Measurements from ENCODE around the gene NSRP1. TPM values are rescaled to one million over a fixed set of nuclear protein-coding genes. Genes with fewer than 3 reads are reported as not detected.
A peak's percentile ranks its signal among the peaks of the same experiment; 100 is the strongest.

NSRP1 gene
- total and polyA plus RNA-seq, 2 of the 13 experiments (the other 11 are each of a cell fraction or from before 2014, with no cell fraction given): 7.0 to 14.3 TPM

- no peak for TF ChIP-seq ZNF800 (CRISPR knock-in tag; IDR thresholded peaks at IDR 0.05)
- peak in 1 of 2 experiments; percentile 70; a peak in 1 of 4 replicates for TF ChIP-seq KLF16 (CRISPR knock-in tag; IDR thresholded peaks at IDR 0.05)
- TF ChIP-seq, protein P1, sequence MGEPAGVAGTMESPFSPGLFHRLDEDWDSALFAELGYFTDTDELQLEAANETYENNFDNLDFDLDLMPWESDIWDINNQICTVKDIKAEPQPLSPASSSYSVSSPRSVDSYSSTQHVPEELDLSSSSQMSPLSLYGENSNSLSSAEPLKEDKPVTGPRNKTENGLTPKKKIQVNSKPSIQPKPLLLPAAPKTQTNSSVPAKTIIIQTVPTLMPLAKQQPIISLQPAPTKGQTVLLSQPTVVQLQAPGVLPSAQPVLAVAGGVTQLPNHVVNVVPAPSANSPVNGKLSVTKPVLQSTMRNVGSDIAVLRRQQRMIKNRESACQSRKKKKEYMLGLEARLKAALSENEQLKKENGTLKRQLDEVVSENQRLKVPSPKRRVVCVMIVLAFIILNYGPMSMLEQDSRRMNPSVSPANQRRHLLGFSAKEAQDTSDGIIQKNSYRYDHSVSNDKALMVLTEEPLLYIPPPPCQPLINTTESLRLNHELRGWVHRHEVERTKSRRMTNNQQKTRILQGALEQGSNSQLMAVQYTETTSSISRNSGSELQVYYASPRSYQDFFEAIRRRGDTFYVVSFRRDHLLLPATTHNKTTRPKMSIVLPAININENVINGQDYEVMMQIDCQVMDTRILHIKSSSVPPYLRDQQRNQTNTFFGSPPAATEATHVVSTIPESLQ (CRISPR knock-in tag; conservative IDR thresholded peaks at IDR 0.05): no peak
- TF ChIP-seq PHF21A (CRISPR knock-in tag; IDR thresholded peaks at IDR 0.05): peak; percentile 73; the same call in 1 of the 2 replicates
- no peak for TF ChIP-seq RORA (CRISPR knock-in tag; IDR thresholded peaks at IDR 0.05)
- TF ChIP-seq, protein P2, sequence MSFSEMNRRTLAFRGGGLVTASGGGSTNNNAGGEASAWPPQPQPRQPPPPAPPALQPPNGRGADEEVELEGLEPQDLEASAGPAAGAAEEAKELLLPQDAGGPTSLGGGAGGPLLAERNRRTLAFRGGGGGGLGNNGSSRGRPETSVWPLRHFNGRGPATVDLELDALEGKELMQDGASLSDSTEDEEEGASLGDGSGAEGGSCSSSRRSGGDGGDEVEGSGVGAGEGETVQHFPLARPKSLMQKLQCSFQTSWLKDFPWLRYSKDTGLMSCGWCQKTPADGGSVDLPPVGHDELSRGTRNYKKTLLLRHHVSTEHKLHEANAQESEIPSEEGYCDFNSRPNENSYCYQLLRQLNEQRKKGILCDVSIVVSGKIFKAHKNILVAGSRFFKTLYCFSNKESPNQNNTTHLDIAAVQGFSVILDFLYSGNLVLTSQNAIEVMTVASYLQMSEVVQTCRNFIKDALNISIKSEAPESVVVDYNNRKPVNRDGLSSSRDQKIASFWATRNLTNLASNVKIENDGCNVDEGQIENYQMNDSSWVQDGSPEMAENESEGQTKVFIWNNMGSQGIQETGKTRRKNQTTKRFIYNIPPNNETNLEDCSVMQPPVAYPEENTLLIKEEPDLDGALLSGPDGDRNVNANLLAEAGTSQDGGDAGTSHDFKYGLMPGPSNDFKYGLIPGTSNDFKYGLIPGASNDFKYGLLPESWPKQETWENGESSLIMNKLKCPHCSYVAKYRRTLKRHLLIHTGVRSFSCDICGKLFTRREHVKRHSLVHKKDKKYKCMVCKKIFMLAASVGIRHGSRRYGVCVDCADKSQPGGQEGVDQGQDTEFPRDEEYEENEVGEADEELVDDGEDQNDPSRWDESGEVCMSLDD (CRISPR knock-in tag; IDR thresholded peaks at IDR 0.05; ENCODE audit: borderline replicate concordance): 0 out of 2 replicates have a peak, but pooled peaks have one; percentile 24
- TF ChIP-seq ZNF891 (CRISPR knock-in tag; IDR thresholded peaks at IDR 0.05): no peak
- TF ChIP-seq, protein P3, sequence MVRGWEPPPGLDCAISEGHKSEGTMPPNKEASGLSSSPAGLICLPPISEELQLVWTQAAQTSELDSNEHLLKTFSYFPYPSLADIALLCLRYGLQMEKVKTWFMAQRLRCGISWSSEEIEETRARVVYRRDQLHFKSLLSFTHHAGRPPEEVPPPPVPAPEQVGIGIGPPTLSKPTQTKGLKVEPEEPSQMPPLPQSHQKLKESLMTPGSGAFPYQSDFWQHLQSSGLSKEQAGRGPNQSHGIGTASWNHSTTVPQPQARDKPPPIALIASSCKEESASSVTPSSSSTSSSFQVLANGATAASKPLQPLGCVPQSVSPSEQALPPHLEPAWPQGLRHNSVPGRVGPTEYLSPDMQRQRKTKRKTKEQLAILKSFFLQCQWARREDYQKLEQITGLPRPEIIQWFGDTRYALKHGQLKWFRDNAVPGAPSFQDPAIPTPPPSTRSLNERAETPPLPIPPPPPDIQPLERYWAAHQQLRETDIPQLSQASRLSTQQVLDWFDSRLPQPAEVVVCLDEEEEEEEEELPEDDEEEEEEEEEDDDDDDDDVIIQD (CRISPR knock-in tag; IDR thresholded peaks at IDR 0.05; ENCODE audit: low read depth): peak; percentile 66; the same call in 1 of the 2 replicates
- peak; percentile 73 for TF ChIP-seq ZFP91 (CRISPR knock-in tag; IDR thresholded peaks at IDR 0.05; ENCODE audit: borderline replicate concordance)
- TF ChIP-seq, protein P4, sequence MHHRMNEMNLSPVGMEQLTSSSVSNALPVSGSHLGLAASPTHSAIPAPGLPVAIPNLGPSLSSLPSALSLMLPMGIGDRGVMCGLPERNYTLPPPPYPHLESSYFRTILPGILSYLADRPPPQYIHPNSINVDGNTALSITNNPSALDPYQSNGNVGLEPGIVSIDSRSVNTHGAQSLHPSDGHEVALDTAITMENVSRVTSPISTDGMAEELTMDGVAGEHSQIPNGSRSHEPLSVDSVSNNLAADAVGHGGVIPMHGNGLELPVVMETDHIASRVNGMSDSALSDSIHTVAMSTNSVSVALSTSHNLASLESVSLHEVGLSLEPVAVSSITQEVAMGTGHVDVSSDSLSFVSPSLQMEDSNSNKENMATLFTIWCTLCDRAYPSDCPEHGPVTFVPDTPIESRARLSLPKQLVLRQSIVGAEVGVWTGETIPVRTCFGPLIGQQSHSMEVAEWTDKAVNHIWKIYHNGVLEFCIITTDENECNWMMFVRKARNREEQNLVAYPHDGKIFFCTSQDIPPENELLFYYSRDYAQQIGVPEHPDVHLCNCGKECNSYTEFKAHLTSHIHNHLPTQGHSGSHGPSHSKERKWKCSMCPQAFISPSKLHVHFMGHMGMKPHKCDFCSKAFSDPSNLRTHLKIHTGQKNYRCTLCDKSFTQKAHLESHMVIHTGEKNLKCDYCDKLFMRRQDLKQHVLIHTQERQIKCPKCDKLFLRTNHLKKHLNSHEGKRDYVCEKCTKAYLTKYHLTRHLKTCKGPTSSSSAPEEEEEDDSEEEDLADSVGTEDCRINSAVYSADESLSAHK (CRISPR knock-in tag; IDR thresholded peaks at IDR 0.05; ENCODE audit: borderline replicate concordance): no peak
- peak; percentile 84 for TF ChIP-seq KDM5A (IDR thresholded peaks at IDR 0.05; ENCODE audit: borderline replicate concordance, low read length)
- peak; percentile 94 for TF ChIP-seq HOXA3 (CRISPR knock-in tag; IDR thresholded peaks at IDR 0.05)
- TF ChIP-seq ZNF850 (CRISPR knock-in tag; conservative IDR thresholded peaks at IDR 0.05): no peak
- peak; percentile 79; the same call in 1 of the 2 replicates for TF ChIP-seq ZFP90 (CRISPR knock-in tag; IDR thresholded peaks at IDR 0.05; ENCODE audit: borderline replicate concordance)
Measured at GRCh38 chr17:30116661-30117551, at the start of gene NSRP1 (continued).

All from HepG2 (cell line).